ENCODE data around the gene WDR7.

DNA sequence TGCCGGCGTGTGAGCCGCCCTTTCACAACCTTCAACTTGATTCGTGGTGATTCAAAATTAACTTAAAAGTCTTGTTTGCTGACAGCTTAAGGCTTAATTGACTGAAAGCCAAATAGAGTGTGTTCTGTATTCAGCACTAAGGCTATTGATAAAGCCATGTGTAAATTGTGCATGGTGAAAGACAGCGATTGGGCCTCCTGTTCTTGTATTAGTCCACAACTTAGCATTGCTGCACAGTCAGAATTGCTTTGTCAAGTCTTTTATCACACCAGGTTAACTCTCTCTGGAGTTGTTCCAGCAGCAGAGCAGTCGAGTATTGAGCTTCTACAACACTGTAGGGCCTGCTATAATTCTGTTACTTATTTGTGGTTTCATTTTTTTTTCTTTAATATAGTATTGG, 210.1 kb downstream of the WDR7 start:
- TF ChIP-seq, protein P1, sequence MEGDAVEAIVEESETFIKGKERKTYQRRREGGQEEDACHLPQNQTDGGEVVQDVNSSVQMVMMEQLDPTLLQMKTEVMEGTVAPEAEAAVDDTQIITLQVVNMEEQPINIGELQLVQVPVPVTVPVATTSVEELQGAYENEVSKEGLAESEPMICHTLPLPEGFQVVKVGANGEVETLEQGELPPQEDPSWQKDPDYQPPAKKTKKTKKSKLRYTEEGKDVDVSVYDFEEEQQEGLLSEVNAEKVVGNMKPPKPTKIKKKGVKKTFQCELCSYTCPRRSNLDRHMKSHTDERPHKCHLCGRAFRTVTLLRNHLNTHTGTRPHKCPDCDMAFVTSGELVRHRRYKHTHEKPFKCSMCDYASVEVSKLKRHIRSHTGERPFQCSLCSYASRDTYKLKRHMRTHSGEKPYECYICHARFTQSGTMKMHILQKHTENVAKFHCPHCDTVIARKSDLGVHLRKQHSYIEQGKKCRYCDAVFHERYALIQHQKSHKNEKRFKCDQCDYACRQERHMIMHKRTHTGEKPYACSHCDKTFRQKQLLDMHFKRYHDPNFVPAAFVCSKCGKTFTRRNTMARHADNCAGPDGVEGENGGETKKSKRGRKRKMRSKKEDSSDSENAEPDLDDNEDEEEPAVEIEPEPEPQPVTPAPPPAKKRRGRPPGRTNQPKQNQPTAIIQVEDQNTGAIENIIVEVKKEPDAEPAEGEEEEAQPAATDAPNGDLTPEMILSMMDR (IDR thresholded peaks at IDR 0.05; ENCODE audit: low read depth, low read length) = no peak
- TF ChIP-seq EZH2phosphoT487 (IDR thresholded peaks at IDR 0.05; ENCODE audit: low read depth) = no peak

Data from OCI-LY3 (cell line).